ENCODE results near the gene PLXNA2. TPM values are rescaled to one million over a fixed set of nuclear protein-coding genes. Genes with fewer than 3 reads are reported as not detected.

Gene PLXNA2
- total and polyA plus RNA-seq, 2 of the 4 experiments (the other 2 are of a cell fraction): 0.72 to 1.1 TPM

- no peak for DNase-seq
- intact Hi-C loops (cut with micrococcal nuclease): no loop called here
- in situ Hi-C loops (cut with MboI; ENCODE audit: low sequenced_read_pairs): no loop called here
These were observed 244.8 kb downstream of the PLXNA2 start for GRCh38 chr1:207999274-207999915.

More at GRCh38 chr1:207999274-207999915, 244.8 kb downstream of the PLXNA2 start:
- Histone ChIP-seq H3K27me3 (ENCODE audit: control insufficient read depth, insufficient read depth, low read length) (peaks cover 14% of the 10 kb centered on the region), H3K4me1 (ENCODE audit: control insufficient read depth, insufficient read depth, low read length) (no peaks in the 10 kb centered on the region), H2AK9ac (replicated peaks; ENCODE audit: low read depth, low read length, poor library complexity) (no peak overlapping the region), H4K8ac (ENCODE audit: low read depth in 2 of 2, low read length in 2 of 2) (no peak overlapping the region), H3K27ac (ENCODE audit: insufficient read depth, low read length) (no peak overlapping the region), H3K4me3 (ENCODE audit: insufficient read depth, low read depth, low read length) (no peak overlapping the region), H2BK120ac (ENCODE audit: low read depth, low read length) (no peak overlapping the region), H3K9me1 (ENCODE audit: insufficient read depth, low read length) (no peaks in the 10 kb centered on the region), H2BK15ac (ENCODE audit: low read depth, low read length) (no peak overlapping the region), H2AK5ac (ENCODE audit: low read depth, low read length) (no peak overlapping the region), H3K4ac (ENCODE audit: low read depth, low read length) (no peak overlapping the region), H4K20me1 (ENCODE audit: insufficient read depth, low read length) (no peaks in the 10 kb centered on the region), H2AFZ (replicated peaks; ENCODE audit: low read length, poor library complexity) (no peak overlapping the region), H2BK20ac (ENCODE audit: low read depth, low read length) (no peak overlapping the region), H2BK5ac (ENCODE audit: low read depth, low read length, poor library complexity, severe bottlenecking) (no peak overlapping the region), H4K5ac (ENCODE audit: low read depth, low read length) (no peak overlapping the region), H3K36me3 (ENCODE audit: control insufficient read depth, insufficient read depth, low read length) (no peaks in the 10 kb centered on the region), H3K79me1 (ENCODE audit: low read depth in 1 of 2, low read length in 2 of 2) (no peaks in the 10 kb centered on the region), H3K9ac (ENCODE audit: low read depth, low read length) (no peak overlapping the region), H3K14ac (replicated peaks; ENCODE audit: low read depth, low read length) (no peak overlapping the region), H3K56ac (ENCODE audit: extremely low read depth, insufficient read depth, low read length) (no peak overlapping the region), H3K4me2 (ENCODE audit: low read depth, low read length) (no peak overlapping the region), H3K18ac (ENCODE audit: low read depth, low read length) (no peak overlapping the region), H3K9me3 (ENCODE audit: control insufficient read depth, insufficient read depth, low read length) (no peaks in the 10 kb centered on the region), H3K23ac (ENCODE audit: low read depth, low read length) (no peak overlapping the region), H4K91ac (ENCODE audit: insufficient read depth, low read depth, low read length) (no peak overlapping the region)
- POLR2A ChIA-PET (ENCODE audit: unreplicated experiment): no interaction called here
- WGBS, 2 experiments (ENCODE audit: extremely low coverage in 2 of 2, insufficient read length in 1 of 2): no CpG with 5 or more reads among the region's 3 CpGs
- dilution Hi-C loops (cut with HindIII; ENCODE audit: low sequenced_read_pairs, unreplicated experiment): no loop called here
- no TSS peak for BruUV-seq (replicated peaks)
- ATAC-seq (ENCODE audit: low read depth): no peak
- no peak for TF ChIP-seq SMC3 (IDR thresholded peaks at IDR 0.05; ENCODE audit: low read depth, low read length)
- TF ChIP-seq MXI1 (IDR thresholded peaks at IDR 0.05; ENCODE audit: borderline replicate concordance, low read depth, low read length): no peak
- no peak for TF ChIP-seq CTCF (conservative IDR thresholded peaks at IDR 0.05; ENCODE audit: low read depth, low read length)
- TF ChIP-seq RCOR1 (IDR thresholded peaks at IDR 0.05; ENCODE audit: insufficient replicate concordance, low read length): no peak
- TF ChIP-seq CEBPB (IDR thresholded peaks at IDR 0.05; ENCODE audit: low read depth, low read length): no peak
- no peak for TF ChIP-seq POLR2A (IDR thresholded peaks at IDR 0.05; ENCODE audit: low read depth, low read length)
- TF ChIP-seq NFE2L2 (IDR thresholded peaks at IDR 0.05; ENCODE audit: low read depth, low read length): no peak
- TF ChIP-seq RFX5 (IDR thresholded peaks at IDR 0.05; ENCODE audit: low read depth, low read length): no peak
- CTCF ChIA-PET: interaction anchor here (0.5 to 1.8 kb wide), 2 partner anchors 31 to 176 kb away, joined by 3 to 5 read pairs; no protein-coding TSS in a partner anchor
